ENCODE results near the gene FNDC5.

Gene FNDC5

GRCh38 chr1:32883338-32884031, 12.8 kb upstream of the FNDC5 start:
- DNase-seq = no peak

- DNase-seq = no peak
These were observed 11.4 kb upstream of the FNDC5 start for GRCh38 chr1:32881871-32882850.

DNA sequence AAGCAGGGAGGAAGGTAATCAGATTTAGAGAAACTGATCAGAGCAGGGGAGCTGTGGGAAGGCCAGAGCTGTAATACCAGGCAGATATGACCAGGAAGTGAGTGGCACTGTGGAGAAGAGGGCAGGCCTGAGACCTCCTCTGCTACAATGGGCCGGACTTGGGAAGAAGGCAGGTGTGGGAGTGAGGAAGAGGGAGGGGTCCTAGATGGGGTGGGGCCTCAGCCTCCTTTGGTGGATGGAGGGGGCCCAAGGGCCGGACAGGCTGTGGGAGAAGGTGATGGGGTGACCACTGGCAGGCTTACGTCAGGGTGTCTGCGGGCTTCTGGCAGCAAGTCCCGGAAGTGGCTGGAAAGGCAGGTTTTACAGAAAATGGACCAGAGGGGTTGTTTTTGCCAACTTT, 10.6 kb upstream of the FNDC5 start:
- no peak for DNase-seq

GRCh38 chr1:32878637-32879041, 7.9 kb upstream of the FNDC5 start:
- no peak for DNase-seq

- no peak for DNase-seq
These were observed 7.5 kb upstream of the FNDC5 start for GRCh38 chr1:32878183-32878582.

DNA sequence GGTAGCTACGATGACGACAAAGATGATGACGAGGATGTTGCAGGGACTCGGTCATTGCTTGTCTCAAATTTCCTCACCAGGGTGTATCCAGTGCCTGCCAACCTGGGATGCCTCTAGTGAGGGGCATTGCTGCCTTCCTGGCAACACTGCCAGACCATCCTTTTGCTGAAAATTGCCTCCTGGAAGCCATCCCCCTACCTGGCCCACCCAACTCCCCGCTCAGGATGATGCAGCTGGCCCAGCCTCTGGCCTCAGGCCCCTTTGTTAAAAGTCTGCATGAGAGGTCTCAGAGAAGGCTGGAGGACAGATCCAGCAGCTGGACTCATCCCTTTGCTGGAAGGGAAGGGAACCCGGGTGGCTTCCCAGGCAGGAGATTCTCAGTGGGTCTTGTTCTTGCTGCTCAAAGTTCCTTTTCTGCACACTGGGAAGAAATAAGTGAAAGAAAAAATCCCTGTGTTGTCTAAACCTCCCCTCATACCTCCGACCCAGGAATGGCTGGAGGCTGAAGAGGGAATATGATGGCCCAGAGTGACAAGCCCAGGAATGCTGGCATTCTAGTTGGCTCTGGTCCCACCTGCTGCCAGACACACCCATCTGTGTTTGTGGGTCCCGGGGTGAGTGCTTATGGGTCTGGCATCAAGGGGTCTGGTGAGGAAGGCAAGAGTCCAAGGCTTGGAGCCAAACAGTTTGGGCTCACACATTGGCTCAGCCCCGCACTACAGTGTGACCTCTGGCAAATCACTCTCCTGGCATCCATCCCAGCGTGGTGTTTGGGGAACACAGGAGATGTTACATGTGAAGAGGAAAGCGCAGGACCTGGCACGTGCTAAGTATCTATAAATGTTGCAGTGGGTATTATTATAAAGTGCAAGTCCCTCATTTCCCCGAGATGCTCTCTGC, 6.7 kb upstream of the FNDC5 start:
- no peak for DNase-seq

DNA sequence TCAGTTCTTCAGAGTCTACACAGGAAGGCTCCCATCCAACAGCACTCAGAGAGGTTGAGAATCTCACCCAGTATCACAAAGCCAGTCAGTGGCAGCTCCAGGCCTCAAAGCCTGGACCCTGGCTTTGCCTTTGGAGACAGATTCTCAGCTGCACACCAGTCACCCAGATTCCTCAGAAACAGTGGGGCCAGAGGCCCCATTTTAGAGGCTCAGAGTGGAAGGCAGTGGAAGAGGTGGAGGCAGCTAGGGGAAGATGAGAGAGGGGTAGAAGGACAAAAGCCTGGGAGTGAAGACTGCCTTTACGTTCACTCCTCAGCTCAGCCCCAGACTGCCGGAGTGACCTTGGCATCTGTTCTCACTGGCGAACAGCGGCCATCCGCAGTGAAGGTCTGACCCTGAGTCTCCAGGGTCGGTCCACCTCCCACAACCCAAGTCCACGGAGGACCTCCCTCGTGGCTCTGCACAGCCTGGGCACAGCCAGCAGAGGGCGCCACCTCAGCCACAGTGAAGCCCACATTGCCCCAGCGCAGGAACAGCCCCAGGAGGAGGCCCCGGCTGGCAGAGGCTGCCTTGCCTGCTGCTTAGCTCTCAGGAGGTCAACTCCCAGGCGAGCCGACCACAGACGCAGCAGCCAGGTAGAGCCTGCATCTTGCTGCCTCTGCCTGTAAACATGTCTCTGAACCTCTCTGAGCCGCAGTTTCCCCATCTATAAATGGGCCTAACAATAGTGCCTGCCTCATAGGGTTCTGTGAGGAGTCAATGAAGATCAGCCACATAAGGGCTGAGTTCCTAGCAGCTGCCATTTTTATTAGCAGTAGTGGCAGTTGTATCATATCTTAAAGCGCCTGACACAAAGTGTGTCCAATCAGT, 5.9 kb upstream of the FNDC5 start:
- DNase-seq = peak; percentile 42 to 64

DNA sequence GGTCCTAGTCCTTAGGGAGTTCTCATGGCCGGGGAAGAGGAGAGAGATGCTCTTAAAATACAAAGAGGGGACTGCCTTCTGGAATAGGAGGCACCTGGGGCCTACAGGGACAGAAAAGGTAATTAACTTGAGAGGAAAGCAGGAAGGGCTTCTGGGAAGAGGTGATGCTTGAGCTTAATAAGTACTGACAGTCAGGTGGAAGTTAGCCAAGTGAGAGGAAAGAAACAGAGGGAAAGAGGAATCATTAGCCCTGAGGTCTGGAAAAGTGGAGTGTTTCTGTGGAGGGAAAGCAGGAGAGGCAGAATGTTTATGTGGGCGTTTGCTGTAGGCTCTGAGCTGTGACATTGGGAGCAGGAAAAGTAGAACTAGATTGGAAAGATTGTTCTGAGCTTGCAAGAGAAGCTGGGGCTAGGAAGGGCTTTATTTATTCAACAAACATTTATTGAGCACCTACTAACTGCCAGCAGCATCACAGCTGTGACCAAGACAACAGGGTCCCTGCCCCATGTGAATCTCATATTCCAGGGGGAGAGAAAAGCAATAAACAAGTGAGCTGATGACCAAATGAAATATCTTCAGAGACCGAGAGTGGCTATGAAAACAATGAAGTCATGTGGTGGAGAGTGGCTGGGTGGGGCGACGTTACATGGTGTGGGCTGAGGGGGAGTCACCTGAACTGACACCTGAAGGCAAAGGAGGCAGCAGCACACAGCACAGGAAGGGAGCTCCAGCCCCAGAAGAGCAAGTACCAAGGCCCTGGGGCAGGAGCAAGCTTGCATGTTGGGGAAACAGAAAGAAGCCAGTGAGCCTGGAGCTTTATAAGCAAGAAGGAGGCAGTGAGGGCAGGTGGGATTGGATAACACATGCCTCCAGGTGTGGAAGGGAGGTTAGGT, 4.4 kb upstream of the FNDC5 start:
- no peak for DNase-seq

- DNase-seq = no peak
These were observed 2.8 kb upstream of the FNDC5 start for GRCh38 chr1:32873484-32873883.

GRCh38 chr1:32872192-32872460, 1.4 kb upstream of the FNDC5 start:
- no peak for DNase-seq

- DNase-seq = no peak
These were observed 866 bp upstream of the FNDC5 start for GRCh38 chr1:32871364-32872191.

DNA sequence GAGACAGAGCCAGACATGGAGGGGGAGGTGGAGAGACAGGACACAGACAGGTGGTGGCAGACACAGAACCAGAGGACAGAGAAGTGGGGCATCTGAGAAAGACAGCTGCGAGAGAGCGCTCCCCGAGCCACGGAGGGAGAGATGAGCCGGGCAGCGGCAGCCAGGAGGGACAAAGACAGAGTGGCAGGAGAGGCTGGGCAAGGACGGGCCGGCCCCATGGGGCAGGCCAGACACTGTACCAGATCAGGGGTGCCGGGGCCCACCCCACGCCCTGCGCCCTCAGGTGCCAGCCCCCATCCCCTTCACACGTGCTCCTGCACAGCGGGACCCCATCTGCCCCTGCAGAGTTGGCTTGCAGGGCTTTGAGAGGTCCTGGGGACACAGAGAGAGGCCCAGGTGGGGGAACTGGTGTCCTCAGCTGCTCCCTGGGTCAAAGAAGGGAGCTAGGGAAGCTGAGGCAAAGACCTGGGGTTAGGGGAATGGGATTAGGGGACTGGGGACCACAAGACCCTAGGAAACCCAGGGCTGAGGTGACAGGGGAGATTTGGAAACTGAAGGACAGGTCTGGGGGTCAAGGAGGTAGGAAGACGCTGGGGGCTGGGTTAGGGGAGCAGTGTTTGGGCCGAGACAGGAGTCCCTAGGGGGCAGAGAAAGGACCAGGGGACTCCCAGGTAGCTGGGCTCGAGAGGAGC, 643 bp downstream of the FNDC5 start:
- no peak for DNase-seq

DNA sequence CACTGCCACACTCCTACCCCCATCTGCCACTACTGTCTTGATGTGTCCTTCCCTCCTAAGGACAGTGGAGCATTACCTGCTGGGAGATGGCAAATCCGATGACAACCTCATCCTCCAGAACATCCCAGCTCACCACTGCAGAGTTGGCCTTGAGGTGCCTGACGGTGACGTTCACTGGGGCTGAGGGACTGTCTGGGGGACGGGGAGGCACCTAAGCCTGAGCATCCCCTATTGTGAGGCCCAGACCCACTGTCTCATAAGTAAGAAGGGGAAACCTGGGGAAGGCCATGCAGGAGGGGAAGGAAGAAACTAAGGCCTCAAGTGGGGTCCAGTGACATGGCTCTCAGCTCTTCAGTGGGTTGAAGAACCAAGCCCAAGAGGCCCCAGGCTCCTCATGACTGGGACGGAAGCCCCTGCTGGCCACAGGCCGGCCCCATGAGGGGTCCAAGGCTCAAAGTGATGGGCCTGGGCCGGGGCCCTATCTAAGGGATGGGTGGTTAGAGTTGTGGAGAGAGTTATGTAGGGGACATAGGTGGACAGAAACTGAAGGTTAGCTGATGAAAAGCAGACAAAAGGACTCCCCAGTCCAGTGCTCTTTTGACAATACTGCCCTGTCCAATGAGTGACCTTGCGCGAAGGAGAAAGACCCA, 1.8 kb downstream of the FNDC5 start:
- no peak for DNase-seq

DNA sequence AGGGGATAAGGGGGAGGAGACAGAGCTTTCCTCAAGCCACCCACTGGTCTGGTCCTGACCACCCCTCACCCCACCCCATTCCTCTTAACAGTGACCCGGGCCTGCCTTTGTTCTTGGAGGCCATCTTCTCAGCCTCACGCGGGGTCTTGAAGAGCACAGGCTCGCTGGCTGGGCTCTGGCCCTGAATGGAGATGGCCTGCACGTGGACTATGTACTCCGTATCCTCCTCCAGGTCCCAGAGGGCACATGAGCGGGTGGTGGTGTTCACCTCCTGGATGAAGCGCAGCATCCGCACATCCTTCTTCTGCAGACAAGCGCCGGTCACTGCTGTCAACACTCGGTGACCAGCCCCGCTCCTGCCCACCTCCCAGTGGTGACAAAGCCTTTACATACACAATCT, 2.6 kb downstream of the FNDC5 start:
- no peak for DNase-seq

- no peak for DNase-seq
These were observed 3.0 kb downstream of the FNDC5 start for GRCh38 chr1:32867671-32868070.

DNA sequence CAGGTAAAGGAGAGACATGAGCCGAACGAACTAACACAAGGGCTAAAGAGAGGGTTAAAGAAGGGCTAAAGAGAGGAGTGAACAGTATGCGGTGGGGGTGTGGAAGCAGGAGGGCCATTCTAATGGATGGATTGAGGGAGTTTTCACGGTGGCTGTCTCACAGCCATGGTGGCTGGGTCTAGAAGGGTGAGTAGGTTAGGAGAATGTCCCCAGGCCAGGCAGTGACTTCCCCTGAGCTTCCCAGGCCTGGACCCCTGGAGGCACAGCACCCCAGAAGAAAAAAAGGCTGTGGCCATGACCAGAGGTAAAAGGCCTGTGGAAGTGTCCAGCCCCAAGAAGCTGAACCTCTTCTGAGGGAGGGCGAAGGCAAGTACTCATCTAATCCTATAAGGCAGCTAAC, 3.6 kb downstream of the FNDC5 start:
- DNase-seq = no peak

DNA sequence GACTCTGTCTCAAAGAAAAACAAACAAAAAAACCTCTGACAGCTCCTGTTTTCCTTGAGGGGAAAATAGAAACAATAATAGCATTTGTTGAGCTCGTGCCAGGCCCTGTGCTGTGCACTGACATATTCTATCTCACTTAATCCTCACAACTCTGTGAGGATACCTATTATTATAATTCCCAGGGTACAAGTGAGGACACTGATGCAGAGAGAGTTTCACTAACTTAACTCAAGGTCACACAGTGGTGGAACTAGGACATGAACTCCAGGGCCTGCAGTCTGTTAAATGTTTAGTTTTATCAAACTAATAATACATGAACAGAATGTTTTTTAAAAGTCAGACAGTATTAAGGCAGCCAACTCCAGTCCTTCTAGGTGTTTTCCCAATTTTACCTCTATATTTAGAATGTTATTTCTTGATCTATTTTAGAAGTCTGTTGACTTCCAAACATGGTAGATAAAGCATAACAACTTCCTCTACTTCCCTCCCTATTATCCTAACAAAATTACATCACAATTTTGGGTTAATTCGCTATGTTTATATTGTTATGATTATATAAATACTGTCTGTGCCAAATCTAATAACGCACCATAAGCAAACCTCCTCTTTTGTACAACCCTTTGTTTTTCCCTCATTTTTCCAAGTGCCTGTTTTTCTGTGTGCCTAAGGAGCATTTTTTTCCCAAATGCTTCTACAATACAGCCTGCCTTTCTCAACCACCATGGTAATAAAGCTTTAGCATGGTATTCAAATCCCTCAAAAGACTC, 4.9 kb downstream of the FNDC5 start:
- no peak for DNase-seq

DNA sequence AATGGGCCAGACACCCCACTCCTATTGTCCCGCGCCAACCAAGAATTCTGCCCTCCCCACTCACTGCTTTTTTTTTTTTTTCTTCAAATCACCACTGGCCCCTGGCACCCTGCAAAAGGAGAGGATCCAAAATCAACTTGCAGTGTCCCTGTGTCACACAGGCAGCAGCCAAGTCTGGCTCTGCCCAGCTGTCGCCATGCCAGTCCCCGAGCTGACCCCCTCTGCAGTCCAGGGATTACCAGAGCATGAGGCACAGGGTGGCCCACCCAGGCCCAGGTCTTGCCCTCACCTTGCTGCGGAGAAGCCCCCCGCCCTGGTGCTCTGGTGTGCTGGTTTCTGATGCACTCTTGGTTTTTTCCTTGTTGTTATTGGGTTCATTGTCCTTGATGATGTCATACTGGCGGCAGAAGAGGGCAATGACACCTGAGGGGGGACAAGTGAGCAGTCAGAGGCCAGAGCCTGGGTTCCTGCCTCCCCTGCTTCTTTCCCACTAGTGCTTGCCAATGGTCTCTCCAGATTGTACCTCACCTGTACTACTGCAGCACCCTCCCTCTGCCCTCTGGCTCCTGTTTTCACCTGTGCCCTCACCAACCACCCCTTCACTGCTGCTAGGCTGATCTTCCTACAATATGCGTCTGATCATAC, 6.2 kb downstream of the FNDC5 start:
- DNase-seq = no peak
